OCI-LY3 (cell line): Measurements from ENCODE around the gene PEPD.

Source experiments
- EZH2phosphoT487 ChIP-seq: fragments of 200-600 bp; shearing (Covaris generic); IDR thresholded peaks from 2 replicates; pipeline ENCODE4 v1.6.1; 2018; ENCODE audit warnings: antibody characterized with exemption, mixed run types, low read depth
- TF ChIP-seq, protein P1 (sequence below): fragments of 200-600, 300-600 bp; sonication (generic); IDR thresholded peaks from 2 replicates; pipeline ENCODE4 v1.5.1; 2014; ENCODE audit warnings: antibody characterized with exemption, low read length, low read depth

DNA sequence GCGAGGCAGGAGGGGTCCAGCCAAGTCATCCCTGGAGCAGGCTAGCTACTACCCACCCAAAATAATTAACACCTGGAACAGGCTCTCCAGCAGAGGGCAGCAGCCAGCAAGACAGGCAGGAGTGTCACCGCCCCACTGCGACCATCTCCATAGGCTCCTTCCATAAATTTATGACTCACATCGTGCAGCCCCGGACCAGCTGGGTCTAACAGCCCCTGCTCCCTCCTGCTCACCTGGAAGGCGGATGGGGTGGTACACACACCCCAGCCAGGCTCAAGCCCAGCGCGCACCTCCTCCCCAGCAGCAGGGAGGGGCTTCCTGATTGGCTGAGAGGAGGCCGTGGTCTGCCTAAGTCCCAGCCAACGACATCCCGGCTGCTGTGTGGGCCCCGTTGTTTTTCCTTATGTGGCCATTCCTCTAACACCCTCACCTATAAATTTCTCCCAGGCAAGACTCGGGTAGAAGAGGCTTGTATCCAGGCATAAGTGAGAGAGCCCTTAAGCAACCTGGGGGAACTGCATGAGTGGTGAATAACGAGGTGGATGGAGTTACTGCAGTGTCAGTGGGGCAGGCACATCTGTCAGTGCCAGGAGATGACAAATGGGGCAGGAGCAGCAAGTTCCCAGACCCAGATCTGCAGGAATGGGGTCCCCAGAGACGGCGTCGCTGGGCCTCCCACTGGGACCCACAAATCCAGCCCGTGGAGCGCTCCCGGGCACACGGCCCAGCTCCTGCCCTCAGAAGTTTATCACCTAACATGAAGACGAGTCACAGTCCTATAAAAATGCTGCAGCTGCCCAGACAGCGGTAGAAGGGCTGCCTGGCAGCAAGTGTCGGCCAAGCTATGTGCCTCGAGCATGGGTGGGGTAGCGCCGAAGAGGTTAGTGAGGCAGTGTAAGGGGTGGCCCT is 105.0 kb downstream of the PEPD start:
- TF ChIP-seq, protein P1, sequence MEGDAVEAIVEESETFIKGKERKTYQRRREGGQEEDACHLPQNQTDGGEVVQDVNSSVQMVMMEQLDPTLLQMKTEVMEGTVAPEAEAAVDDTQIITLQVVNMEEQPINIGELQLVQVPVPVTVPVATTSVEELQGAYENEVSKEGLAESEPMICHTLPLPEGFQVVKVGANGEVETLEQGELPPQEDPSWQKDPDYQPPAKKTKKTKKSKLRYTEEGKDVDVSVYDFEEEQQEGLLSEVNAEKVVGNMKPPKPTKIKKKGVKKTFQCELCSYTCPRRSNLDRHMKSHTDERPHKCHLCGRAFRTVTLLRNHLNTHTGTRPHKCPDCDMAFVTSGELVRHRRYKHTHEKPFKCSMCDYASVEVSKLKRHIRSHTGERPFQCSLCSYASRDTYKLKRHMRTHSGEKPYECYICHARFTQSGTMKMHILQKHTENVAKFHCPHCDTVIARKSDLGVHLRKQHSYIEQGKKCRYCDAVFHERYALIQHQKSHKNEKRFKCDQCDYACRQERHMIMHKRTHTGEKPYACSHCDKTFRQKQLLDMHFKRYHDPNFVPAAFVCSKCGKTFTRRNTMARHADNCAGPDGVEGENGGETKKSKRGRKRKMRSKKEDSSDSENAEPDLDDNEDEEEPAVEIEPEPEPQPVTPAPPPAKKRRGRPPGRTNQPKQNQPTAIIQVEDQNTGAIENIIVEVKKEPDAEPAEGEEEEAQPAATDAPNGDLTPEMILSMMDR, result peak; percentile 87
- TF ChIP-seq EZH2phosphoT487, result no peak
